ENCODE data around the gene FAM117A. TPM values are rescaled to one million over a fixed set of nuclear protein-coding genes. Genes with fewer than 3 reads are reported as not detected.

The FAM117A gene
- total RNA-seq (14.9 and 18.7 TPM in 2 replicates), polyA plus RNA-seq (27.9 and 29.1 TPM in 2 replicates)

- H3K4me2 ChIP-seq, result peak within 1 kb of the TSS; percentile 93
- H3K4me1 ChIP-seq (ENCODE audit: insufficient read depth), result peaks cover 5% of the 10 kb centered on the region
- no peaks in the 10 kb centered on the region for H3K9me3 ChIP-seq (ENCODE audit: low read depth)
- no peaks in the 10 kb centered on the region for H3K9me2 ChIP-seq (replicated peaks; ENCODE audit: insufficient read depth)
- no peaks in the 10 kb centered on the region for H3K36me3 ChIP-seq (replicated peaks; ENCODE audit: insufficient read depth, low read depth)
- peak within 1 kb of the TSS; percentile 87 for H3K4me3 ChIP-seq
- peak within 1 kb of the TSS; percentile 21 for H3K27ac ChIP-seq
- 1% methylated on average over 32 of the region's 53 CpGs for WGBS (ENCODE audit: low lambda C conversion rate, missing lambda C conversion rate)
- peaks cover 39% of the 10 kb centered on the region for H3K79me2 ChIP-seq
- TF ChIP-seq CTCF (IDR thresholded peaks at IDR 0.05; ENCODE audit: poor library complexity) (no peak), EZH2phosphoT487 (IDR thresholded peaks at IDR 0.05; ENCODE audit: low read depth, severe bottlenecking, unreplicated experiment) (no peak)
- peak within 1 kb of the TSS; percentile 51 for H2AFZ ChIP-seq
- peak; percentile 98 for DNase-seq (ENCODE audit: low spot score)
- peaks cover 10% of the 10 kb centered on the region for H3K27me3 ChIP-seq
- no peaks in the 10 kb centered on the region for H4K20me1 ChIP-seq (ENCODE audit: insufficient read depth, poor library complexity, severe bottlenecking)
These were observed at the start of gene FAM117A for GRCh38 chr17:49763735-49764558. TSS of gene FAM117A (minus strand) at chr17:49764131. CDS start at chr17:49764087, 44 bp downstream.

GRCh38 chr17:49809056-49809455 is 45.1 kb upstream of the FAM117A start:
- peaks cover 12% of the 10 kb centered on the region for H4K20me1 ChIP-seq (ENCODE audit: insufficient read depth, poor library complexity, severe bottlenecking)
- H3K79me2 ChIP-seq, result peaks cover 28% of the 10 kb centered on the region
- H3K27ac ChIP-seq, result no peak overlapping the region

GRCh38 chr17:49798738-49799137 is 34.8 kb upstream of the FAM117A start:
- Histone ChIP-seq H3K4me3 (no peak overlapping the region), H3K79me2 (peaks cover 86% of the 10 kb centered on the region), H2AFZ (no peak overlapping the region), H3K4me1 (ENCODE audit: insufficient read depth) (no peaks in the 10 kb centered on the region), H3K27ac (no peak overlapping the region), H3K9me2 (replicated peaks; ENCODE audit: insufficient read depth) (no peaks in the 10 kb centered on the region), H3K27me3 (no peaks in the 10 kb centered on the region), H3K9me3 (ENCODE audit: low read depth) (no peaks in the 10 kb centered on the region), H4K20me1 (ENCODE audit: insufficient read depth, poor library complexity, severe bottlenecking) (peaks cover 26% of the 10 kb centered on the region), H3K4me2 (no peak overlapping the region), H3K36me3 (replicated peaks; ENCODE audit: insufficient read depth, low read depth) (no peaks in the 10 kb centered on the region)
- 93% methylated on average over 2 of the region's 2 CpGs for WGBS (ENCODE audit: low lambda C conversion rate, missing lambda C conversion rate)
- no peak for TF ChIP-seq CTCF (IDR thresholded peaks at IDR 0.05; ENCODE audit: poor library complexity)
- TF ChIP-seq EZH2phosphoT487 (IDR thresholded peaks at IDR 0.05; ENCODE audit: low read depth, severe bottlenecking, unreplicated experiment), result no peak
- no peak for TF ChIP-seq EZH2 (IDR thresholded peaks at IDR 0.05; ENCODE audit: borderline replicate concordance)
- no peak for DNase-seq (ENCODE audit: low spot score)

More at GRCh38 chr17:49809056-49809455, 45.1 kb upstream of the FAM117A start:
- no peak overlapping the region for H2AFZ ChIP-seq
- 80% methylated on average over 4 of the region's 4 CpGs for WGBS (ENCODE audit: low lambda C conversion rate, missing lambda C conversion rate)
- DNase-seq (ENCODE audit: low spot score), result no peak
- no peaks in the 10 kb centered on the region for H3K9me3 ChIP-seq (ENCODE audit: low read depth)
- H3K36me3 ChIP-seq (replicated peaks; ENCODE audit: insufficient read depth, low read depth), result no peaks in the 10 kb centered on the region
- no peaks in the 10 kb centered on the region for H3K9me2 ChIP-seq (replicated peaks; ENCODE audit: insufficient read depth)
- H3K27me3 ChIP-seq, result no peaks in the 10 kb centered on the region
- no peaks in the 10 kb centered on the region for H3K4me1 ChIP-seq (ENCODE audit: insufficient read depth)
- H3K4me3 ChIP-seq, result no peak overlapping the region
- TF ChIP-seq CTCF (IDR thresholded peaks at IDR 0.05; ENCODE audit: poor library complexity) (no peak), EZH2 (IDR thresholded peaks at IDR 0.05; ENCODE audit: borderline replicate concordance) (no peak), EZH2phosphoT487 (IDR thresholded peaks at IDR 0.05; ENCODE audit: low read depth, severe bottlenecking, unreplicated experiment) (no peak)
- H3K4me2 ChIP-seq, result no peak overlapping the region
